GM19240 (cell line): ENCODE data around the gene MAPKAP1.
"Not testable (repeated sequence)": the region's sequence is repeated elsewhere in the genome, so short reads cannot be mapped to it uniquely, and the experiment has no call there.

Experiments used
- DNase-seq: peaks from one replicate; pipeline ENCODE4 v3.0.0; 2011; ENCODE audit warnings: low spot score; ENCODE audit not compliant: insufficient read length

Gene MAPKAP1

DNA sequence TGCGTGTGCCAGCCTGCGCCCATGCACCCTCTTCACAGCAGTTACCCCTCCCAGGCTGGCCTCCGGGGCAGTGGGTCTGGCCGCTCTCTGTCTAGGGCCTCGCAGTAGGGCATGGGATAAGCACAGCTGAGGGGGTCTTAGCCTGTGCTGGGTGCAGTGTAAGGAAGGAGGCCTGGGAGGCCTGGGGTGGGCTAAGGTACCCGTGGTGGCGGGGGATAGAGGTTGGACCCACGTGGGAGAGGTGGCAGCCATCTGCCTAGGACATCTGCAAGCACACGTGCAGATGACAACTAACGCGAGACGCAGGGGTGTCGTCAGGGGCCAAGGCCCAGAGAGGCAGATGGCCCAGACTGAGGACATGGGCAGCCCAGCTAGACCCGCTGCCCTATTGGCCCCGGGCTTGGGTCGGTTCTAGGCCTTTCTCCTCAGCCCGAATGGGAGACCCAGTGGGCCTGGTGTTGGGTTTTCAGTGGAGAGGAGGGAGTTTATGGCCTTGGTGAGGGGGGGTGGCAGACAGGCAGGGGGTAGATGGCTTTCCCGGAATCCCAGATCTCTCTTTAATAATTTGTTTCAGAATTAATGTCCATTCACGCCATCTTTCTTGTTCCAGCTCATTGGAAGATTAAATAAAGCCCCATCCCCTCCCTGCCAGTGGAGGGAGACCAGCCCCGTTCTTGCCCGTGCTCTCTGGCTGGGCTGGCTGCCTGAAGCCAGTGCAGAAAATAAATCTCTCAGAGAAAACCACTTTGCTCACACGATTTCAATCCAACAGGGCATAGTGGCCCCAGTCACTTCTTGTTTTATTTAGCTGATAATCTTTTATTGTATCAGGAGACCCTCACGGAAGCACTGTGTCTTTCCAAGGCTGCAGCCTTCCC is 291.2 kb downstream of the MAPKAP1 start:
- no peak for DNase-seq

DNA sequence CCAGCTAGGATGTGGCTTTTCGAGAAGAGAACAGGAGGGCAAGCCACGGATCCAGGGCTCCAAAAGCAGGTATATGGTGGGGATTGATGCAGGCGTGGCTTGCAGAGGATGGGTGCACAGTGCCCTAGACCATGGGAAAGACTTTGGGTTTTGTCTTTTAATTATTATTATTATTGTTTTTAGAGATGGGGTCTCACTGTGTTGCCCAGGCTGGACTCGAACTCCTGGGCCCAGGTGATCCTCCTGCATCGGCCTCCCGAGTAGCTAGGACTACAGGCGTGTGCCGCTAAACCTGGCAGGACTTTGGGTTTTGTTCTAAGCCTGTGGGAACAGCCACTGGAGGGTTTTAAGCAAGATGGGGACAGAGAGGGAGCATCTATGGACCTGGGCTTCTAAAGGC is 293.4 kb downstream of the MAPKAP1 start:
- DNase-seq: no peak

DNA sequence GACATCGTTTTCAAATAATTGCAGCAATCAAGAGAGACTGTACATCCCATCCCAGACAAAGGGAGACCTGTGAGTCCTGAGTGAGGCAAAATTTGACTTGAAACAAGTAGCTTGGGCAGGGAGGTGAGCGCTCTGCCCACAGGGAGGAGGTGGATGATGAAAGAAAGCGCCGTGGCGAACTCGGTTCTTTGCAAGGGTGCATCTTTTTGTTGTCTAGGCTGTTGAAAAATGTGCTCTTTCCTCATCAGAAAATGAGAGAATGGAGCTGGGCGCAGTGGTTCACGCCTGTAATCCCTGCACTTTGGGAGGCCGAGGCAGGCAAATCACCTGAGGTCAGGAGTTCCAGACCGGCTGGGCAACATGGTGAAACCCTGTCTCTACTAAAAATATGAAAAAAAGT is 294.8 kb downstream of the MAPKAP1 start:
- no peak for DNase-seq

GRCh38 chr9:125411171-125411756 is 295.7 kb downstream of the MAPKAP1 start:
- DNase-seq: no peak

- no peak for DNase-seq
Observed at GRCh38 chr9:125410522-125410894, 296.5 kb downstream of the MAPKAP1 start.

DNA sequence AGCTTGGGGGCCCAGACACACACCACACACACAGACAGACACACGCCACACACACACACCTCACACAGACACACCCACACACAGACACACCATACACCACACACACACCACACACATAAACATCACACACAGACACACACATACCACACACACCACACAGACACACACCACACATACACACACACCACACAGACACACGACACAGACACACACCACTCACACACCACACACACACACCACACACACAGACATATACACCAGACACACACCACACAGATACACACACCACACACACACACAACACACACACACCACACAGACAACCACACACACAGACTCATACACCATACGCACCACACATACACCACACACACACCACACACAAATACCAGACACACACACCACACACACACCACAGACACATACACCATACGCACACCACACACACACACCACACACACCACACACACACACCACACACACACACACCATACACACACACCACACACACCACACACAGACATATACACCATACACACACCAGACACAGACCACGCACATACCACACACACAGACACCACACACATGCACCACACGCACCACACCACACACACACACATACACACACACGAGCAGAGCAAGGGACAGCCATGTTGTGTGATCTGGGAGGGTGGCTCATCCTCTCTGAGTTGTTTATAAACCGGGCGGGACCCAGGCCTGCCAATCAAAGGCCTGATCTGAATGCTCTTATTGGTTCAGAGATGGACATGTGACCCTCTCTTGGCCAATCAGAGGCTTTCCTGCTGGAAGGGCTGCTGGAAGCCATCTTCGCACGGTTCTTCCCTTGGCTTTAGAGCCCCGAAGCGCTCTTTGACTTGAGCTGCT is 297.1 kb downstream of the MAPKAP1 start:
- DNase-seq: no peak

GRCh38 chr9:125409217-125409636 is 297.8 kb downstream of the MAPKAP1 start:
- DNase-seq: peak; percentile 32

DNA sequence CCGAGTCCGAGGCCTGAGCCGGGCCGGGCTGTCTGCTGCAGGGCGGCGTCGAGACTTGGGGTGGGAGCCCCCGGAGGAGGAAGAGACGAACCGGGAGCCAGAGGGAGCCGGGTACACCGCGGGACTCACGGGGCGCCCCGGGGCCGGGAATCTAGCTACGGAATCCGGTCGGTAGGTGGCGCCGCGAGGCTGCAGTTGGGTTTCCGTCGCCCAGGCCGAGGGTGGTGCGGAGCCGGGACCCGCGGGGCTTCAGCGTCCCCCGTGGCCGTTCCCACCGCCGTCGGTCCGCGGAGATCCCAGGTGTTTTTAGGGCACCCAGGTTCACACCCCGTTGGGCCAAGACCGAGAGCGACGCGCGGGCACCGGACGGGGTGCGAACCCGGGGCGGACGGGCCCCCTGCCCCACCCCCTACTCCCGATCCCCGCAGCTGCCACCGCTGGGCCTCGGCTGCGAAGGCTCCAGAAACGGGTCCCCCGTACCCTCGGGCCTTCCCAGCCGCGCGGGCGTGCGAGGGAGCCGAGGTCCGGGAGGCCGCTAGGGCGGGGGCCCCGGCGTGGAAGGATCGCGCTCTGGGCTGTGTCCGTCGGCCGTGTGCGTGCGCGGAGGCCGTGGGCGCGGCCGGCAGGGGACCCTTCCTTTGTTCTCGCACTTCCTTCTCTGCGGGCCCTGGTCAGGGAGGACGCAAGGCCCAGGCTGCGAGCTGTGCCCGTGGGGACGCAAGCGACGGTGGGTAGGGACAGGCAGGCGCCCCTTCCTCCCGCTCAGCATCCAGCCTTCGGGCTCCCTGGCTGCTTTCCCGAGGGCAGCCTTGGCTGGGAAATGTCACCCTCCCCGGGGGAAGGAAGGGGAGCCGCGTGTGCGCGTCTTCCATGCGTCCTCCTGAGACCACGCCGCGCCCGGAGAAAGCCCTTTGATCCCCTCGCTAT is 298.8 kb downstream of the MAPKAP1 start:
- peak; percentile 90 for DNase-seq

- DNase-seq: no peak
Observed at GRCh38 chr9:125407432-125407973, 299.5 kb downstream of the MAPKAP1 start.

- DNase-seq: no peak
Observed at GRCh38 chr9:125406810-125407087, 300.3 kb downstream of the MAPKAP1 start.

DNA sequence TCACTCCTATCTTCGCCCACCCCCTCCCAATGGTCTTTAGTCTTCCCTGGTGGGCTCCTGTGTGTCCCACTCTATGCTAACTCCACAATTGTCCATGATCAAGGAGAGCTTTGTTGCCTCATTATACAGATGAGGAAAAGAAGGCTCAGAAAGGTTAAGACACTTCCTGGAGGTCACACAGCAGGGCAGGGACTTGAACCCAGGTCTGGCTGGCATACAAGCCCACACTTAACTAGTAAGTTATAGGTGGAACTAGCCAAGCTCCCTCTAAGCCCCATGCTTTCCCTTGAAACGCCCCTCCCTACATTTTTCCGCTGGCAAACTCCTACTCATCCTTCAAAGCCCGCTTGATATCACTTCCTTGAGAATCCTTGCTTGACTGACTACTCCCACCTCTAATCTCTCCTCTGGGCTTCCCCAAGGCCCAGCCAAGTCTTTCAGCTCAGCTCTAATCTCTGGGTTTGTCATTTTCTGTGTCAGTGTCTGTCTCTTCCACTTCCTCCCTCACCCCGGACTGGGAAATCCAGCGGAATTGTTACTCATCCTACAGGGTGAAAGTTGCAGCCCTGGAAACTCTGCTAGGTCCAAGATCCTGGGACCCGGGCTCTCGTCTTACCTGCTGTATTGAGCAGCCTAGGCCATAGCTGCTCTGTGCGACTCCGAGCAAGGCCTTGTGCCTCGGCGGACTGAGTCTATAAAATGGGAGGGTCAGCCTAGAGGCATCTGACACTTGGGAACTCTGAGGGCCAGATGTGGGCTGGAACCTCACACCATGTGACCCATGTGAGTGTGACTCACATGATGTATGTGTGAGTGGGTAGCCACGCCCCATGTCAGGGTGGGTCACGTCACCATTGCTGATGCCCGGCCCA is 300.8 kb downstream of the MAPKAP1 start:
- DNase-seq: no peak

- DNase-seq: no peak
Observed at GRCh38 chr9:125404733-125405132, 302.3 kb downstream of the MAPKAP1 start.

GRCh38 chr9:125400725-125401716 is 306.0 kb downstream of the MAPKAP1 start:
- DNase-seq: no peak

GRCh38 chr9:125400232-125400631 is 306.8 kb downstream of the MAPKAP1 start:
- DNase-seq: not testable (repeated sequence)

DNA sequence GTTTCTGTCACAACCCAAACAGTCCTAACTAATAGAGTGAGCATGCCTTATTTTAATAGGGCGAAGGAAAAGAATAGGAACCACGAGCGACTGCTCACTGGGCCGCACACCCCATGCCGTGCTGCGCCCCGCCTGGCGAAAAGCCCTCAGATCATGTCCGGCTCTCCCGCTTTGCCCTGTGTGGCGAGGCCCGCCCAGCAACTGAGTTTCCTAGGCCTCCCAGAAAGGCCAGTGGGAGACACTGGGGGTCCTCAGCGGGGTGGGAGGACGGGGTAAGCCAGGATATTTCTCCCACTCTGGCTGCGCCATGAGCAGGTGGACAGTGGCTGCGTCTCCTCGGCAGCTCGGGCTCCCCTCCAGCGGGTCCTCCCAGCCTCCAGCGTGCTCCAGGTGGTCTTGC is 307.3 kb downstream of the MAPKAP1 start:
- no peak for DNase-seq

- DNase-seq: no peak
Observed at GRCh38 chr9:125399165-125399564, 307.8 kb downstream of the MAPKAP1 start.

GRCh38 chr9:125398243-125398642 is 308.8 kb downstream of the MAPKAP1 start:
- DNase-seq: no peak

- DNase-seq: no peak
Observed at GRCh38 chr9:125397736-125398135, 309.3 kb downstream of the MAPKAP1 start.

DNA sequence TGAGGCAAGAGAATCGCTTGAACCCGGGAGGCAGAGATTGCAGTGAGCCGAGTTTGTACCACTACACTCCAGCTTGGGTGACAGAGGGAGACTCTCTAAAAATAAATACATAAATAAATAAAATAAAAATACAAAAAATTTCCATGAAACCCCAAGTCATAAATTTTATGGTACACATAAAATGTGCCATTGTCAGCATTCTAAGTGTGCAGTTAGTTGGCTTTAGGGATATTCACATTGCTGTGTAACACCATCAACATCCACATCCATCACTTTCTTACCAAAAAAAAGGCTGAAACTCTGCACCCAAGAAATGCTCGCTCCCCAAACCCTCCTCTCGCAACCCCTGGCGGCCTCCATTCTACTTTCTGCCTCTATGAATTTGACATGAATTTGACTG is 310.2 kb downstream of the MAPKAP1 start:
- DNase-seq: no peak
